HG03442 (cell line): Measurements from ENCODE around the gene ANKRD60.

Experiments used
- ATAC-seq: cut with Tn5 transposase; IDR thresholded peaks from one replicate; pipeline ENCODE4 v1.9.1; 2021; ENCODE audit warnings: mild to moderate bottlenecking, moderate library complexity; ENCODE audit not compliant: unreplicated experiment

Gene ANKRD60

DNA sequence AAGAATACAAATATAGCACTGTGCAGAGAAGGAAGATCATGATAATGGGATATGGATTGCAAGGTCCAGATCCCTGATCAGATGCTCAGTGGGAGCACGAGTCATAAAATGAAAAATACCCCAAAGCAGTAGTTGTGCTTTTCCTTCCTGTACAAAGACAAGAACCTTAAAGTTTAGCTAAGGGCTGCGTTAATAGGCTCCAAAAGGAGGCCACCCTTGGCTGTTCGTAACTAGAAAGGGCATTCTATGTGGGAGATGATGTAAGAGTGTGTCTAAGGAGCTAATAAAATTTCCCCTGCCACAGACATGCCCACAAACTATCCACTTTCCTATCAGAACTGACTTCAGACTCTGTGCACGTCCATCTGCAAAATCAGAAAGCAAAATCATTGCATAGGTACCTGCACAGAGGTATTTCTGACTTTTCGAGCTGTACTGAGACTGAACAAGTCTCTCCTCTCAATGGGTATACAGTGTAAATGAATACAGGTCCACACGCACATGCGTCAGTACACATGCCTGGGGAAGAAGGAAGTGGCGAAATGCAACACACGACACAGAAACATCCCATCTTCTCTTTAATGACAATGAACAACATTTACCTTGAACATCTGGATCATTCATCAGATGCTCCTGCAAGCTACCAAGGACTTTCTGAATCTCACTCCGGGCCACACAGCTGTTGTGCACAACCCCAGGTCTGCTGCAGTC lies 16.9 kb upstream of the ANKRD60 start:
- no peak for ATAC-seq

DNA sequence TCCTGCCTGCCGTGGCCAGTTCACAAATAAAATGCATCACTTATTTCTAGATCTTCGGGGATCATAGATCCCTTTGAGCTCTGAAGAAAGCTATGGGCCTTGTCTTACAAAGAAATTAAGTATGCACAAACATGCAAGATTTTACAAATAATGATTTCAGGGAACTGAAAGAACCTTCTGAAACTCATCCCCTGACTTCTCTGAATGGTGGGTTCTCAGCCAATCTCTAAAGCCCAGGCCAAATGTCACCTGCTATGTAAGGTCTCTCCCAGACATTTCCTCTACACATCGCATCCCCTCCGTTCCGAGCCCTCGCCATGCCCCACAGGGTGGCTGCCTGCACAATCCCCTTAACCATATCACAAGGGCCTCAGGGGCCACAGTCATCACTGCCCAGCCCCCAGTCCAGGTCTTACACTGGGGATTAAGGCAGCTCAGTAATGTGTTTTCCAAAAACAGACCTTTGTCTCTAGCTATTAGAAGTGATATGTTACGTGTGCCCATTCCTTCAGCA lies 16.1 kb upstream of the ANKRD60 start:
- no peak for ATAC-seq

DNA sequence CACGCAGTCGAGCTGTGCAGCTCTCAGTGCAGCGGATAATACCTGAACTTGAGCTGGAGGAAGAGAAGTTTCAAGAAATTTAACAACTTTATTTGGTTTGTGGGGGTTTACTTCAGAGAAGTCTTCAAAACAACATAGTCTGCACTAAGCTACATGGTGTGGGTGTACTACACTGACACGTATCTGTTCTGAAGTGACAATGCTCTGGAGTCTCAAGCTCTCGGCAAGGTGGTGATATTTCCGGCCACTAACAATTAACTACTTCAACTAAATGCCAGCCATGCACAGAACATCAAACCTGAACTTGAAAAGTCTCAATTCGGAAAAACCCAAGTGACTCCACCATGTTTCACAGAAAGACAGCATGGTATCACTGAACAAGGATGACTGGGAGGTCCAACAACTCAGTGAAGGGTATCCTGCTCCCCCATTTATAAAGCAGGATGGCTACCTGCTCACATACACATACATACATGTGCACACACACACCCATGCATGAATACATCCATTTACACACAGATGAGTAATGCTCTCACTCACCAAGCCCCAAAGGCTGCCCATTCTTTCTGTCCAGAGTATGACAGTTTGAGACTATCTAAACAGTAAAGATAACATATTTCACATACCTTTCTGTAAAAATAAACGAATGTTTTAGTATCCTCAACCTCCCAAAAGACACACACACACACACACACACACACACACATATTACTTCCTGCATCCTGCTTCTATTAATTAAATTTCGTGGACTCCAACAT lies 15.4 kb upstream of the ANKRD60 start:
- ATAC-seq: no peak

DNA sequence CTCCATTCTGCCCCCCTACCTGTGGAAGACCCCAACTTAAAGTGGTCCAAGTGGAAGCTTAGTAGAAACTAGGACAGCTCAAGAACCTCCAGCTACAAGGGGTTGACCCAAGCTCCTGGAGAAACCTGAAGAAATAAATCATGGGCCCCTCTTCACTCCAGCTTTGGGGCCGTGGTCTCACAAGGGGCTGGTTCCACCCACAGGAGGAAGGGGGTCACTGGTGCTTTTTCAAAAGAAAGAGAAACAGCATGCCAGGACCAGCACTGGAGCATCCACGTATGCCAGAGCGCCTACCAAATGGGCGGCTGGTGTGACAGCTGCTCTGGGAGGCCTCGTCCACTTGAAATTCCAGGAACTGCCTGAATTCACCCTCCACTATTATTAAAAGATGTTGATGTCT lies 14.4 kb upstream of the ANKRD60 start:
- ATAC-seq: no peak

DNA sequence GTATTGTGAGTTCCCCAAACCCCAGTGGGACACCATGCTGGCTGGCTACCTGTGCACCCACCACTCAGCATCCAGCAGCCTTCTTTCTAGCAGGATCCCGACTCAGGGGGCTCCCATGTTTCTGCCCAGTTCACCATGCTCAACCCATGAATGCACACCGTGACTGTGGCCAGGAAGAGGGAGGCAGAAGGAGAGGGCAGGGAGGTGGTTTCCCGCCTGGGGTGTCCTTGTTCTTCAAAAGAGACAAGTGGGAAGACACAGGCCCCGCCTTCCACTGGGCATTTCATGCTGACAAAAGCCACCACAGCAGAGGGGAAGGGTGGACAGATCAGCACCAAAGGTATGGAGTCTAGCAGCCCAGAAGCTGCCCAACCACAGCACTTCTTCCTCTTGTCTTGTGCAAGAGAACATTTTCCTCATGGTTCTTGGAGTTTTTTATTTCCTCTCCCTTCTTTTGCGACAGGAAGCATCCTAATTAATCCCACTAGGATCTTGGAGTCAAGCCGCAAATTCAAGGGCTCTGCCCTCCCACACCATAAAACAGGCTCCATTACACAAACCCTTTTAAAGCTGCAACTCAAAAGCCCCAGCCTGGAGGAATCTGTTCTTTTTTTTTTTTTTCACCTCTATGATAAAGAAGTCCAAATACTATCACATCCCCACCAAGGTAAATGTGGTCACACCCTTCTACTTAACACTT lies 13.5 kb upstream of the ANKRD60 start:
- no peak for ATAC-seq

DNA sequence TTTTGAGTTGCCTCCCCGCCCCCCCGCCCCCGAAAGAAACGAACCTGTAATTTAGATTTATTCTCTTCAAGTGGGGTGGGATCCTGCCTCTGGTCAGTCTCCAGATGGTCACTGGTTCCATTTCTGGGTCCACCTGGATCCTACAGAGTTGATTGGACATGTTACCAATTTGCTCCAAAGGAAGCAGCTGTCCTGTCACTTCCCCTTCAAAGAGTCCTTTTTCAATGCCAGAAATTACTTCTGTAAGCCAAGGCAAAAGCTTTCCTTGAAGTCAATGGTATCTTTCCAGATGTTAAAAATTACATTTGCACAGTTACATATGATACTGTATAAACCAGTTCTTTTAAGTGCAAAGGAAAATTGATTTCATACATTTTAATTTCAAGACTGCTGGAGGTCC lies 12.0 kb upstream of the ANKRD60 start:
- ATAC-seq: no peak

DNA sequence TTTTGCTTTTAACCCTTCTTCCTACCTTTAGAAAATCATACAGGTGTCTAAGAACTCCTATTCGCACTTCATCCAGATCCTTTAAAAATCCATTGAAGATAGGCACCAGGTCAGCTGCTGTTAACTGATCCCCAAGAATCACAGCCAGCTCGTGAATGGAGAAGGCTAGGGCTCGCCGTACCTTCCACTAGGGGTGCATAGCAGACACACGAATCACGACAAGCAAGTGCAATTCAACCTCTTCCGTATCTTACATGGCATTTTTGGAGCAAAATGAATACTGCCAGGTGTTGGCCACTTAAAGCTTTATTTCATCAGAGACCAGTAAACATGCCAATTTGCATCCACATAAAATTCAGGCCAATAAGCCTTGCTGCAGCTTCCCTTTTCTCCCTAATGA lies 10.8 kb upstream of the ANKRD60 start:
- ATAC-seq: no peak

DNA sequence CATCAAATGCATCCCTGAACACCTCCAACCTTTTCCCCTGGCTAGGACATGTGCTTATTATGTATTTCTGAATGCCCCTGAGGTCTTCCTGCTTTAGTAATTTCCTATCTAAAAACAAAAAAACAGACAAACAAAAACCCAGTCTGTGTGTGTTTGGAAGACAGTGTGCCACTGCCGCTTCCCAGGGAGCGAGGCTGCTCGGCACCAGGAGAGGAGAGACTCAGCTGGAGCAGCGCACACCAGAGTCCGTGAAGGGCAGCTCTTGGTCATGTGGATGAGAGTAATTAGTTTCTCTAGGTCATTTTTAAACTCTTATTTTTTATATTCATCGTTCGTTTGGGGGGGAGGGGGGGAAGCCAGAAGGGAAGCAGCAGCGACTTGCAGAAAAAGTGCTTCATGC lies 10.0 kb upstream of the ANKRD60 start:
- ATAC-seq: no peak

DNA sequence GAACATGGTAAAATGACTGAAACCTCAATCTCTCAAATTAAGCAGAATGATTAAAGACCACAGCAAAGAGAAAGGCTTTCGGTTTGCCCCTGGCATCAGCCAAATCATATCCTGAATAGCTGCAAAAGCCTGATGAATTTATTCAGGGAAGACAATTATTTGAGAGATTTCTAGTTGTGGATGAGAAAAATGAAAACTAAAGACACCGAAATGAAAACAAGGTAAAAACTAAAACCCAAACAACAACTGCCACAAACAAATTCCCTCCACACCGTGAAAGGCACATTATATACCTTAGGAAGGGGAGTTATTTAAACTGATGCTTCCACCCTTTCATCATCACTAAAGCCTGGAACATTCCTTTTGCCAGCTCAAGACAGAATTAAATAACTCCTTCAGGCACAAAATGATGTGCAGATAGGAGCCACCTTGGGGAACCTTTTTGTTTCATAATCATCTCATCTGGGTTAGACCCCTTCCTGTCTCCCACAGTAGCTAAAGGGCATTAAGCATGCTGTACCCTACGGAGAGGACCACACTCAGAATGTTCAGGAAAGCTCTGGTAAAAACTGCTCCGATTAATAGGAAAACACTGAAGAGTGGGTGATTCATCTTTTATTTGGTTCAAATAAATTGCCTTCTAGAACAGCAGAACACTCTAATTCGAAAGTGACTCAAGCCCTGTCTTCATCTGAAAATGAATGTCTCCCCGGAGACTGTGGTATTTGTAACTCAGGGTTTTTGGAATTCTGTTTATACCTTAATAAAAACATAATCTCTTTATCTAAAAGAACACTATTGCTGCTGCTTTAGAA lies 9.1 kb upstream of the ANKRD60 start:
- no peak for ATAC-seq

DNA sequence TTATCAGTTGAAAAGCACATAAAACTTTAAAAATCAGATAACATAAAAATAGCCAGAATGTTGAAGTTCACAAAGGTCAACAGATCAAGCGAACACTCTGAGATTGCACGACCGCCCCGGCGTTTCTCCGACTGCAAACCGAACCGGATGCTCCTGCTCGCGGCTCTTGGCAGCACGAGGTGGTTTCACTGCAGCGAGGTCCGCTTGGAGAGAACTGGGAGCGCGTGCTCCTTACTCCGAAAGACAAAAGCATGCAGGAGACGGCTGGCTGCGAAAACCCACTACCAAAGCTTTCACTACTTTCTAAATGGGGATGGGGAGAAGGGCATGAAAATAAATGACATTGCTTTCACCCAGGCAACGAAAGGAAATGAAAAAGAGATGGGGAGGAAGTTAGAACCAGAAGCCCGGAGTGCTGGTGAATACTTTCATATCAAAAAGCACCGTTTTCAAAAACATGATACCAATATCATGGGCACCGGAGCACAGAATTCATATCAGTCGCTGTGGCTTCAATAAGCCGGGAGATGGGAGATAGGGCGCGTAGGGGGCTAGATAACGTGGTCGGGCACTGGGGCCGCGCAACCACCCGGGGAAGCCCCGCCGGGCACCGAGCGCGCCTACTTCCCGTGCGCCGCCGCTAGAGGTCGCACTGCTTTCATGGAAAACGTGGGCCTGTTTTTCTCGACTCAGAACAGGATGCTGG lies 8.3 kb upstream of the ANKRD60 start:
- ATAC-seq: peak; percentile 82

DNA sequence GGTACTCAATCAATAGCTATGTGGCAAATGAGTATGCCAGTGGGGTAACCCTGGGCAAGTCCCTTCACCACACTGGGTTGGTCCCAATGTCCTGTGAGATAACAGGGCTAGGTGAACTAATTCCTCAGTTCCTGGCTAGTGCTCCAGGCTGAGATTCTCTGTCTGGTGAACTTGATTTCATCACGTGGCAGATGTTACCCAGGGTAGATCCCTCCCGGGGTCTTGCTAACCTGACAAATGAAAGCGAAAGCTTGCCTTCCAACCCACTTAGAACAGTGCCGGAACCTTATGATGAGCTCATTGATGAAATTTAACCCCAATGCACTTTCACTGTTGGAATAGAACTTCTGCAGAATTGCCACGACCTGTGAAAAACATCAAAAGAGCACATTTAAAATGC lies 6.6 kb upstream of the ANKRD60 start:
- ATAC-seq: no peak

DNA sequence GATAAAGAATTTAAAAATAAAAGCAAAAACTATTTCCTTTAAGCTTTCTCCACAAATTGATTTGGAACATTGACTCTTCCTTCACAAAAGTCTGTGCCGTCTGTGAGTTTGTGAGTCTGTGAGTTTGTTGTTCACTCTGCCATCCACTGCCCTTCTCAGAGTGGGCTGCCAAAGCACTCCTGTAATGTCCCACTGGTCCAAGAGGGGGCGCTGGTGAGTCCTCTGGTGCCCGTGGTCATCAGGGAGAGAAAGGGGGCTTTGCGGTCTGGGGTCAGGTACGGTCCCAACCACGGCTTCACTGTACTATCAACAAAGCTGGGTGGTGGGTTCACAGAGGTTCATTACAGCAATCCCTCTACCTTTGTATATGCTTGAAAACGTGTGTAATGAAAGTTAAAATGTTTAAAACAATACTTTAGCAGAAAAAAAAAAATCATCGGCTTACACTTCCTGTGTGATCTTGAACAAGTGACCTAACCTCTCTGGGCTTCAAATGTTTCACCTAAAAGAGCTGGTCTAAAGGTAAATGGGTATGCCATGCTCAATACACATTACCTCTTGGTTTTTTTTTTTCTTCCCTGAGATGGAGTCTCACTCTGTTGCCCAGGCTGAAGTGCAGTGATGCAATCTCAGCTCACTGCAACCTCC lies 5.6 kb upstream of the ANKRD60 start:
- ATAC-seq: no peak

DNA sequence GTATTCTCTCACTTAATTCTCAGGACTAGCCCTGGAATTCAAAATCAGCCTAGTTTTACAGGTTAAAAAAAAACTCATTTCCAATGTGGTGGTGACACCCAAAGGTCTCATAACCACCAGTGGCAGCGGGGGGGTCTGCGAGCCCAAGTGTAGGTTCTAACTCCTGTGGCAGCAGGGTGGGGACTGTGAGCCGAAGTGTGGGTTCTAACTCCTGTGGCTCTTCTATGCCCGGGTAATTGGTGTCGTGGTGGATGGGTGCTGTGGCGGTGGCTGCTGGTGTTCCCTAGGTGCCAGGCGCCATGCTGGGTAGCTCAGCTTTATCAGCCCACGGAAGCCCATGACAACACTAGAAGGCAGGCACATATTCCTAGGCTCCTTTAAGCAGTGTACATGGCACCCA lies 4.9 kb upstream of the ANKRD60 start:
- ATAC-seq: no peak

DNA sequence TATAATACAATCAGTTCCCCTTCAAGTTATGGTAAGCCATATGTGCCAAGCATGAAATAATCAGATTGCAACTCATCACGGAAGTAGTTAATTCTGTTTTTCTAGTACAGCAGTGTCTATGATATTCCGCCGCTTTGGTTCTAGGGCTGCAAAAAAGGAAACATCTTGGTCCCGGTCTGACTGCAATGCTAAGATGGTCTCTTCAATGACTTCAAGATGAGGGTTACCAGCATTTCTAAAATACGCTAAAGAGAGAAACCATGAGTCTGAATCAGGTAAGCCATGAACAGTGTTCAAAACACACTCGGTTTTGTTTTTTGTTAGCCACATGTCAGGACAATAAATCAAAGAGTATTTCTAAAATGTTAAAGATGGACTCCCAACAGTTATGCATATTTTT lies 3.2 kb upstream of the ANKRD60 start:
- ATAC-seq: no peak

DNA sequence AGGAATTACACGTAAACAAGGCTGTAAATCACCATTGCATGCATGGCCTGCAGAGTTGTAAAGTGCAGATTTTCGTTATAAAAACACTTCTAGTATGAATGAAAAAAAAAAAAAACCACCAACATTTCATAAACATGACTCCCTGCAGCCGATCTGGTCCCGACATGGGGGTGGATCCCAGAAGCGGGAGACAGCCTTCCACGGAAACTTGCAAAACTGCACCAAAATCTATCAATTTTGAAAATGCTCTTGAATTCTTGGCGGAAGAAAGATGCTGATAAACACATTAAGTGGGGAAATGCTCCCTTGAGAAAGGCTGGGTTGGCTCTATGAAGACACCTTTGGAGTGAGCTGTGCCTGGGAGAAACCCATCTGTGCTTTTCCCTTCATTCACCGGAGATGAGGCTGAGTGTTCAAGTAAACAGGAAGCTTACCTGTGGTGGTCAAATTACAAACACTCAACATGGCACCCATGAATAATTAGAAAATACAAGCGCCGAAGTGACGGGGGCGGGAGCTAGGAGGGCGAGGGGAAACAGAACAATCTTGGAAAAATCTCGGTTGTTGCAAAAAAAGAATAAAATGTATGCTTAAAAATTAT lies 845 bp upstream of the ANKRD60 start:
- ATAC-seq: no peak

DNA sequence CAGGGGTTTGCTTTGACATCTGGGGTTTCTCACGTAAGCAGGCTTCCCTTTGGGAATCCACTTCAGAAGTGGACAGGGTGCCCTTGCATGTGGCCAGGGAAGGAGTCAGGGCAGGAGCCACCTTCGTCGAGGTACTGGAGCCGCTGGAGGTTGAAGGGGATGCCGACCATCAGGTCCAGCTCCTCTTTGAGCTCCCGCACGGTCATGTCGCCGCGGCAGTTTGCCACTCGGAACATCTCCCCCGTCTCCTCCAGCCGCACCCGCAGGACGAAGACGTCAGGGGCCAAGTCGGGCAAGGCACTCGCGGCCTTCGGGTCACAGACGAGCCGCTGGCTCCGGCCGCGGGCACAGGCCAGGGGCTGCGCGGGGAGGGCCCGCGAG lies 360 bp downstream of the ANKRD60 start:
- ATAC-seq: no peak

DNA sequence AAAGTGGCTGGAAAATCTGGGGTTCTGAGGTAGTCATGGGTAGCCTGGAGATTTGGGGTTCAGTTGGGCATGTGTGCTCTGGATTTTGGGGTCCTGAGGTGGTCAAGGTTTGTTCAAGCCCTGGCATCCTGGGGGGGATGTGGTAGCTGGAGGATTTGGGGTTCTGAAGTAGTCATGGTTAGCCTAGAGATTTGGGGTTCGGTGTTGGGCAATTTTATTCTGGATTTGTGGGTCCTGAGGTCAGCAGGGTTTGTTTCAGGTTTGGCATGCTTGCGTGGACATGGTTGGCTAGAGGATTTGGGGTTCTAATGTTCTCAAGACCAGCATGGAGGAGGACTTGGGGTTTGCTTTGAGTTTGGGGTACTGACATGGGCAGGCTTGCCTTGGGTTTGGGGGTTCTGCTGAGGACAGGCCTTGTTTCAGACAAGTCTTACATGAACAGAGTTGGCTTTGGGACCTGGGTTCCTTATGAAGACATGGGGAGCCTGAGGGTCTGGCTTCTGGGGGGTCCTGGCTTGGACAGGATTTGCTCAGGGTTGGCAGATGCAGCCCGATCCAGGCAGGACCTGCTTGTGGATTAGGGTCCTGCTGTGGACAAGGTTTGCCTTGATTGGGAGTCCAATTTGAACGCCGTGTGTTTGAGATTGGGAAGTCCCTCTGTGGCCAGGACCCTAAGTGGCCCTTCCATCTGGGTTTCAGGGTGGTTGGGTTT lies 906 bp downstream of the ANKRD60 start:
- ATAC-seq: no peak

DNA sequence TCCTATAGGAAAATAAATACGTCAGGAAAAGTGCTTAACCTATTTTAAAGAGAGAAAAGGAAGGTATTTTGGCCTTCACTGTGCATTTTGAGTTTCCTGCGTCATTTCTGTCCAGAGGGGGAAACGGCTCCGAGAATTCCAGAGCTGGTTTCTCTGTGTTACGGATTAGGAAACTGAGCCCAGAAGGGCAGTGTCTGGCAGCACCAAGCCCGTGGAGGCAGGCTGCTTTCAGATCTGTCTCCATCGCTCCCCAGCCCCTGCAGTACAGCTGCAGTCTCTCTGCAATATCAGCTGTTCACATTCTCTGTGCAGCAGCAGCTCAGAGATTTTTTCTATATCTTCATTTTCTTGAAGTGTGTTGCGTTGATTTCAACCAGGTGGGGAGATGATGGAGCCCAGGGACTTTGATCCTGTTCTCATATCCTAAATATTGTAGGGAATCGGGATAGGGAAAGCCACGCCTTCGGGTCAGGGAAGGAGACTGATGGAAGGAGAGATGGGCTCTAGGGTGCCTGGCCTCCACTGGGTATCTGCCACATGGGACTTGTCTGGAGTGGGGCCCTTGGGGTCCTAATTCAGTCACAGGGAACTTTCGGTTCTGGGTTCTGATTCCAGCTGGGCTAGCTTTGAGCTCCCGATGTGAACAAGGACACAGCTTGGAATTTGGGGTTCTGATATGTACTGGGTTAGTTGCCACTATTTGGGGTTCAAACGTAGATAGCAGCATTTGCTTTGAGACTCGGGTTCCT lies 2.8 kb downstream of the ANKRD60 start:
- no peak for ATAC-seq
